ENCODE measurements around the gene NEUROD1.

NEUROD1 gene

GRCh38 chr2:181632733-181633401, 47.5 kb downstream of the NEUROD1 start:
- no peak for DNase-seq

- no peak for DNase-seq
Observed at GRCh38 chr2:181628590-181629585, 51.4 kb downstream of the NEUROD1 start.

- DNase-seq: no peak
Observed at GRCh38 chr2:181627545-181627944, 52.8 kb downstream of the NEUROD1 start.

GRCh38 chr2:181626671-181627070, 53.6 kb downstream of the NEUROD1 start:
- DNase-seq: no peak
